ENCODE data around the gene ZCCHC17.

Gene ZCCHC17

DNA sequence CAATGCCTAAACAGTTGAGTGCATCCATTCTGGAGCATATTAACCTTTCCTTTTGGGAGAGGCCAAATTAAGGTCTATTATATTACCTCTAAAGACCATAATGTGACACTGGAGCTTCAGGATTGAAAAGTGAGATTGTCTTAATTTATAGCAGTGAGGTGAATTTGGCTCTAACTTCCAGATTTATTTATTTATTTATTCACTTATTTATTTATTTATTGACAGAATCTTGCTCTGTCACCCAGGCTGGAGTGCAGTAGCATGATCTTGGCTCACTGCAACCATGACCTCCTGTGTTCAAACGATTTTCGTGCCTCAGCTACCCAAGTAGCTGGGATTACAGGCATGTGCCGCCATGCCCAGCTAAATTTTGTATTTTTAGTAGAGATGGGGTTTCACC lies 19.1 kb downstream of the ZCCHC17 start:
- no peaks in the 10 kb centered on the region for H3K9me3 ChIP-seq (ENCODE audit: severe bottlenecking)
- H3K36me3 ChIP-seq (ENCODE audit: low read depth): peaks cover 84% of the 10 kb centered on the region
- no peaks in the 10 kb centered on the region for H3K4me1 ChIP-seq (ENCODE audit: insufficient read depth, poor library complexity, severe bottlenecking)
- DNase-seq (ENCODE audit: low spot score) (no peak), ATAC-seq (ENCODE audit: low read depth) (no peak)
- TF ChIP-seq, protein P1, sequence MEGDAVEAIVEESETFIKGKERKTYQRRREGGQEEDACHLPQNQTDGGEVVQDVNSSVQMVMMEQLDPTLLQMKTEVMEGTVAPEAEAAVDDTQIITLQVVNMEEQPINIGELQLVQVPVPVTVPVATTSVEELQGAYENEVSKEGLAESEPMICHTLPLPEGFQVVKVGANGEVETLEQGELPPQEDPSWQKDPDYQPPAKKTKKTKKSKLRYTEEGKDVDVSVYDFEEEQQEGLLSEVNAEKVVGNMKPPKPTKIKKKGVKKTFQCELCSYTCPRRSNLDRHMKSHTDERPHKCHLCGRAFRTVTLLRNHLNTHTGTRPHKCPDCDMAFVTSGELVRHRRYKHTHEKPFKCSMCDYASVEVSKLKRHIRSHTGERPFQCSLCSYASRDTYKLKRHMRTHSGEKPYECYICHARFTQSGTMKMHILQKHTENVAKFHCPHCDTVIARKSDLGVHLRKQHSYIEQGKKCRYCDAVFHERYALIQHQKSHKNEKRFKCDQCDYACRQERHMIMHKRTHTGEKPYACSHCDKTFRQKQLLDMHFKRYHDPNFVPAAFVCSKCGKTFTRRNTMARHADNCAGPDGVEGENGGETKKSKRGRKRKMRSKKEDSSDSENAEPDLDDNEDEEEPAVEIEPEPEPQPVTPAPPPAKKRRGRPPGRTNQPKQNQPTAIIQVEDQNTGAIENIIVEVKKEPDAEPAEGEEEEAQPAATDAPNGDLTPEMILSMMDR (IDR thresholded peaks at IDR 0.05; ENCODE audit: poor library complexity, severe bottlenecking): no peak
- no peak overlapping the region for H3K27ac ChIP-seq (ENCODE audit: poor library complexity, severe bottlenecking)
- H3K27me3 ChIP-seq (ENCODE audit: insufficient read depth, poor library complexity, severe bottlenecking): no peaks in the 10 kb centered on the region
- no peak overlapping the region for H3K4me3 ChIP-seq (ENCODE audit: severe bottlenecking)

DNA sequence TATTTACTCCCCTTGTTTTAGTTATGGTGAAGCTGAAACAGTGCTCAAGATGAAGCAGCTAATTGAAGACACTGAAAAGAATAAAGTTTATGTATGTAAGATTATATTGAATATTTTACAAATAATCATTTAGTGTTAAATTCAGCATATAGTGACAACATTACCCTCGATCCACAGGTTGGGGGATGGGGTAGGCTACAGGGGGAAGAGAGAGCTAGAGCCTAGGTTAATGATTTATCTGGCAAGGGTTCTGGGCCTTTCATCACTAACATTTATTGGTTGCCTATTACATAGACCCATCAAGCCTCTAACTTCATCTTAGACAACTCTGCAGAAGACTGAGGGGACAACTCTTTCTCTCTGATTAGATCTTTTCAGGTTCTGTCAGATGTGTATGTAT lies 21.3 kb downstream of the ZCCHC17 start:
- Histone ChIP-seq H3K9me3 (ENCODE audit: severe bottlenecking) (no peaks in the 10 kb centered on the region), H3K27ac (ENCODE audit: poor library complexity, severe bottlenecking) (no peak overlapping the region), H3K4me1 (ENCODE audit: insufficient read depth, poor library complexity, severe bottlenecking) (no peaks in the 10 kb centered on the region), H3K36me3 (ENCODE audit: low read depth) (peaks cover 75% of the 10 kb centered on the region), H3K4me3 (ENCODE audit: severe bottlenecking) (no peak overlapping the region), H3K27me3 (ENCODE audit: insufficient read depth, poor library complexity, severe bottlenecking) (no peaks in the 10 kb centered on the region)
- ATAC-seq (ENCODE audit: low read depth): no peak
- DNase-seq (ENCODE audit: low spot score): no peak
- TF ChIP-seq, protein P1 (IDR thresholded peaks at IDR 0.05; ENCODE audit: poor library complexity, severe bottlenecking): no peak

DNA sequence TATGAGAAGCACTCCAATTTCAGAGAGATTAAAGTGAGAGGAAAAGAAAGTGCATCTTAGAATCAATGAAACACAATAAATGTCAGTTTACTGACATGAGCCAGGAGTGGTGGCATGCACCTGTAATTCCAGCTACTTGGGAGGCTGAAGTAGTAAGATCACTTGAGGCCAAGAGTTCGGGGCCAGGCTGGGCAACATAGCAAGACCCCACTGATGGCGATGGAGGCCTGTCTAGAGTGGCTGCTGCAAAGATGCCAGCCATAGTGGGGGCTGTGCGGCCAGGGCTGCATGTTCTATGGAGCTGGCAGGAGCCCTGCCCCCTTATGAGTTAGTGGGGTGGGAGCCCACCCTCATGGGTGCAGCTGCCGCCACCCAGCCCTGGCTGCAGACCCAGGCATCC lies 27.3 kb downstream of the ZCCHC17 start:
- H3K4me3 ChIP-seq (ENCODE audit: severe bottlenecking): no peak overlapping the region
- H3K9me3 ChIP-seq (ENCODE audit: severe bottlenecking): no peaks in the 10 kb centered on the region
- TF ChIP-seq, protein P1 (IDR thresholded peaks at IDR 0.05; ENCODE audit: poor library complexity, severe bottlenecking): no peak
- DNase-seq (ENCODE audit: low spot score) (no peak), ATAC-seq (ENCODE audit: low read depth) (no peak)
- no peaks in the 10 kb centered on the region for H3K27me3 ChIP-seq (ENCODE audit: insufficient read depth, poor library complexity, severe bottlenecking)
- H3K36me3 ChIP-seq (ENCODE audit: low read depth): peaks cover 28% of the 10 kb centered on the region
- peaks cover 10% of the 10 kb centered on the region for H3K4me1 ChIP-seq (ENCODE audit: insufficient read depth, poor library complexity, severe bottlenecking)
- H3K27ac ChIP-seq (ENCODE audit: poor library complexity, severe bottlenecking): no peak overlapping the region

DNA sequence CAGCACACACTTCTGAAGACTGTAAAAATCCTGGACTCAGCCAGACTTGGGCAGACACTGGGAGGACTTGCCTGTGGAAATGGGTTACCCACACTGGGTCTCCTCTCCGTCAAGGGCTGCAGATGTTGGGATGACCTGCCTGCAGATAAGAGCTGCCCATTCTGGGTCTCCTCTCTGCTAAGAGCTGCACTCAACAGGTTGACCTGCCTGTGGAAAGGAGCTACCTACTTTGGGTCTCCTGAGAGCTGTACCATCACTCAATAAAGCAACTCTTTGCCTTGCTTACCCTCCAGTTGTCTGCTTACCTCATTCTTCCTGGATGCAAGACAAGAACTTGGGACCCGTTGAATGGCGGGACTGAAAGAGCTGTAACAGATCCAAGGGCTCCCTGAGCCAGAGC lies 28.2 kb downstream of the ZCCHC17 start:
- no peak for DNase-seq (ENCODE audit: low spot score)
- Histone ChIP-seq H3K36me3 (ENCODE audit: low read depth) (peaks cover 19% of the 10 kb centered on the region), H3K4me1 (ENCODE audit: insufficient read depth, poor library complexity, severe bottlenecking) (peaks cover 10% of the 10 kb centered on the region), H3K27ac (ENCODE audit: poor library complexity, severe bottlenecking) (no peak overlapping the region), H3K9me3 (ENCODE audit: severe bottlenecking) (no peaks in the 10 kb centered on the region), H3K27me3 (ENCODE audit: insufficient read depth, poor library complexity, severe bottlenecking) (no peaks in the 10 kb centered on the region), H3K4me3 (ENCODE audit: severe bottlenecking) (no peak overlapping the region)
- no peak for ATAC-seq (ENCODE audit: low read depth)
- TF ChIP-seq, protein P1 (IDR thresholded peaks at IDR 0.05; ENCODE audit: poor library complexity, severe bottlenecking): no peak

DNA sequence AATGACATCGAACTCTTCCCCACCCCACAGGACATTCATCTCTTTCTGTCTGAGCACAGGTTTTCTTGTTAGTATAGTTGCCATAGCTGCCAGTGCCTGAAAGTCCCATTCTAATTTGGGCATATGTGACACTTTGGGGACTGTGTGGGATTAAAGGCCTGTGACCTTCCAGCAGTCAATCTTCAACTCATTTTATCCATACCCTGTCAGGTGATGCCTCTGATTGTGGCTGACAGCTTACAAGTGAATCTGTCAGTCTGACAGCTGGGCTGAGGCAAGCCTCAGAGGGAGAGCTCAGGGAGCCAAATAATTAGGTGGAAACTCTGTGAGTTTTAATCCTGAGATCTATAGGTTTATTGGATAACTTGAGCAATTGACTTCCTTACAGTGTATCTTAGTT lies 29.6 kb downstream of the ZCCHC17 start:
- TF ChIP-seq, protein P1 (IDR thresholded peaks at IDR 0.05; ENCODE audit: poor library complexity, severe bottlenecking): no peak
- no peaks in the 10 kb centered on the region for H3K9me3 ChIP-seq (ENCODE audit: severe bottlenecking)
- H3K4me3 ChIP-seq (ENCODE audit: severe bottlenecking): no peak overlapping the region
- H3K27ac ChIP-seq (ENCODE audit: poor library complexity, severe bottlenecking): no peak overlapping the region
- H3K4me1 ChIP-seq (ENCODE audit: insufficient read depth, poor library complexity, severe bottlenecking): peaks cover 10% of the 10 kb centered on the region
- no peak for ATAC-seq (ENCODE audit: low read depth)
- DNase-seq (ENCODE audit: low spot score): no peak
- H3K36me3 ChIP-seq (ENCODE audit: low read depth): peaks cover 9% of the 10 kb centered on the region
- H3K27me3 ChIP-seq (ENCODE audit: insufficient read depth, poor library complexity, severe bottlenecking): no peaks in the 10 kb centered on the region
